GM18951 (cell line): ENCODE measurements around the gene PPIL3.

ENCODE experiments used
- POLR2A ChIP-seq: IDR thresholded peaks from 4 replicates; pipeline ENCODE4 v1.6.1; 2011; ENCODE audit warnings: mild to moderate bottlenecking; ENCODE audit not compliant: insufficient read length, insufficient read depth; ENCODE audit errors: extremely low read depth
- in situ Hi-C: fragments of 300-500 bp; cut with MboI; formaldehyde crosslinking; loops from one replicate; pipeline ENCODE4 v1.12.0; 2022; ENCODE audit warnings: low sequenced_read_pairs, mixed read lengths, inconsistent platforms; ENCODE audit not compliant: unreplicated experiment

The PPIL3 gene

GRCh38 chr2:200877443-200877842, 11.4 kb downstream of the PPIL3 start:
- in situ Hi-C loops: no loop called here
- TF ChIP-seq POLR2A: no peak

- in situ Hi-C loops: no loop called here
- no peak for TF ChIP-seq POLR2A
These were observed 15.3 kb downstream of the PPIL3 start for GRCh38 chr2:200873560-200873959.

DNA sequence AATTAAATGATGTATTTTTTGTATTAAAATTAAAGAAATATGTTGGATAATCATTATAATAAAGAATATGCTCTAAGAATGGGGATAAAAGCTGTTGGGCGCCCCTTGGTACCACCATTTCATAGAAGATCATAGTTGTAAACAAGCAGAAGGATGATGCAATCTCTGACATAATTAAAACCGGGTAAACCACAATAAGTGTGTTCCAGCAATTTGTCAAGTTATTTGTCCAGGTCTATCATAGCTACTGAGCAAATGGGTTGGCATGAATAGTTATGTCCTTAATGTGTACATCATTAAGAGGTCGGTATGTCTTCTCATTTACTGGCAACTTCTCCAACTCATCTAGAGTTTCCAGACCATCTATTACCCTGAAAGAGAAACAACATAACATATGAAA, 17.7 kb downstream of the PPIL3 start:
- no peak for TF ChIP-seq POLR2A
- in situ Hi-C loops: no loop called here

DNA sequence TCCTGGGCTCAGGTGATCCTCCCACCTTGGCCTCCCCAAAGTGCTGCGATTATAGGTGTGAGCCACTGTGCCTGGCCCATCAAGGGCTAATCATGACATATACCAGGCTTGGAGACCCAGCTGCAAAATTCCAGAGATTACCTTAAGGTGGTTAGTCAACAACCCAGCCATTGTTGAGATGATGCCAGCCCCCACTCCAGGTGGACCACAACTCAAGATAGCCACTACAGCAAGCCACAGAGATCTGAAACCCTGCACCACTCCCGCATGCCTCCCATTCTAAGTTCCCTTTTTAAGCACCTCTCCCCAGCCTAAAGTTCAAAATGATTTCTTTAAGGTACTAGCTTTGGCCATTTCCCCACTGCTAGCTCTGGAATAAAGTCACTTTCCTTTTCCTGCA, 19.9 kb downstream of the PPIL3 start:
- in situ Hi-C loops: no loop called here
- no peak for TF ChIP-seq POLR2A

GRCh38 chr2:200864176-200865034, 24.5 kb downstream of the PPIL3 start, which contains the start of gene CLK1:
Gene CLK1, minus strand, starts transcription at chr2:200864658. Its CDS starts 2,796 bp downstream, at chr2:200861862.
- TF ChIP-seq POLR2A: peak; percentile 98
- in situ Hi-C loops: no loop called here

DNA sequence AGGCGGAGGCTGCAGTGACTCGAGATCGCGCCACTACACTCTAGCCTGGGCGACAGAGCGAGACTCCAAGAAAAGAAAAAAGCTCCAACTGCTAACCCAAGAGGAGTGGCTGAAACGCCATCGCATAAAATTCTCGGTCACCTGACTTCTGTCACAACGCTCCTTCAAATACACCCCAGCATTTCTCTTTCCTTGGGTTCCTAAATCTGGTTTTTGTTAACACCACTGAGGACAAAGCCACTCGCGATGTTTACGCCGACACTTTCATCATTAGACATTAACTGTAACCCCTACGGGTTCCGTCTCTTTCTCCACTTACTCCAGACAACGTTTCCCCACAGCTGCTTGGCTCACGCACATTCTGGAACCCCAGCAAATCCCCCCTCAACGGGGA, 25.1 kb downstream of the PPIL3 start:
- in situ Hi-C loops: no loop called here
- TF ChIP-seq POLR2A: no peak

GRCh38 chr2:200862532-200863000, 26.3 kb downstream of the PPIL3 start:
- no peak for TF ChIP-seq POLR2A
- in situ Hi-C loops: no loop called here

- no peak for TF ChIP-seq POLR2A
These were observed 27.2 kb downstream of the PPIL3 start for GRCh38 chr2:200861617-200862155.

DNA sequence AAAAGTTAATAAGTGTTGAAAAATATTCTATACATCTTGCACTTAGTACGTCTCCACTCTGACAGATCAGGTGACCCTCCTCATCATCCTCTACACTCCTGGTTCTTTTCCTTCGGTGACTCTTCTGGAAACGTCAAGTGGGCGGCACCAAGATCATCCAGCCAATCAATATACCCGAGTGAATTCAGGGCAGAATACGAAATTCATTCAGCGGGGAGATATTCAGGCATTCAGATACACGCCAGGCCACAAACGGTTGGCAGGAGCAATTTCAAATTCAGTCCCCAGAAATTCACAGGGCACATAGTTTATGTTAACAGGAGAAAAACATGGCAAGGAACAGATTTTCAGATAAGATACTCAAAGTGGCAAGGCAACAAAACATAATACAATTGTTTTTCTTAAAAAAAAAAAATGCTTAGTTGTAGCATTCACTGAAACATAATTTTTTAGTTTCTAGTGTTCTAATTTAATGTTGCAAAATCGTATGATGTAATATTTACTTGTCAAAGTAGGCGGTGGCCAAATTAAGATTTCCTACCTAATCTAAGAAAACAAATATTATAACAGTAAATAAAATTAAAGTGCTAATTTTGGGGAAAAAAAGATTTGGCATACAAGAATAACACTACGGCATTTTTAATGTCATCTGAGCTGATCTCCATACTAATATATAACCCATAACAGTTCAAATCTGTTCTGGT, 28.6 kb downstream of the PPIL3 start:
- no peak for TF ChIP-seq POLR2A
- in situ Hi-C loops: no loop called here

More at GRCh38 chr2:200861617-200862155, 27.2 kb downstream of the PPIL3 start:
- in situ Hi-C loops: no loop called here

GRCh38 chr2:200856806-200857205, 32.1 kb downstream of the PPIL3 start:
- in situ Hi-C loops: no loop called here
- TF ChIP-seq POLR2A: no peak

GRCh38 chr2:200852605-200853004, 36.3 kb downstream of the PPIL3 start:
- in situ Hi-C loops: no loop called here
- no peak for TF ChIP-seq POLR2A

DNA sequence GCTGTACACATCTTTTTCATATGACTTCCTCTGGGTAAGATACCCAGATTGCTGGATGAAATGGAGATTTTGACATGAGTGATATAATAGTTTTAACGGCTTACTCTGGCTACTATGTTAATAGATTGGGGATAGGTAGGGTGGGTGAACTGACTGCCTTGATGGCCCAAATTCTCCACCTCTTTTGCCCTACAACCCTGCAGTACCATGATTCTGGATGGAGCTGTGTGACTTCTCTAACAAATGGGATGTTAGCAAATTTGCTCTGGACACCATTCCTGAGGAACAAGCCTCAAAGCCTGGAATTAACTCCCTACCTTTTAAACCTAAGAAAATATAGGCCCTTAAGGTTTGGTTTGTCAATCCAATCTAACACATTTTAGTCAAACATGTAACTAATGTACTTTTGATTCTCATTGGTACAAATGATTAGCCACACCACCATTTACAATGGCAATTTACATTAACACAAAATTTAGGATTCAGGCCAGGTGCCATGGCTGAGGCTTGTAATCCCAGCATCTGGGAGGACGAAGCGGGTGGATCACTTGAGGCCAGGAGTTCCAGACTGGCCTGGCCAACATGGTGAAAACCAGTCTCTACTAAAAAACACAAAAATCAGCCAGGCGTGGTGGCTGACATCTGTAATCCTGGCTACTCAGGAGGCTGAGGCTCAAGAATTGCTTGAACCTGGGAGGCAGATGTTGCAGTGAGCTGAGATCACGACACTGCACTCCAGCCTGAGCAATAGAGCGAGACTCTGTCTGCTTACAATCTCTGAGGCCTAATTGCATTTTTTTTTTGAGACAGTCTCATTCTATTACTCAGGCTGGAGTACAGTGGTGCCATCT, 37.3 kb downstream of the PPIL3 start:
- in situ Hi-C loops: no loop called here
- no peak for TF ChIP-seq POLR2A
